OCI-LY7 (cell line): Measurements from ENCODE around the gene BAMBI.

Source experiments
- EZH2phosphoT487 ChIP-seq: fragments of 200-600 bp; sonication (generic); IDR thresholded peaks from 2 replicates; pipeline ENCODE4 v1.6.1; 2018; ENCODE audit warnings: low read depth, borderline replicate concordance, mild to moderate bottlenecking, mixed run types, antibody characterized with exemption, low read length, moderate library complexity, mixed read lengths
- TF ChIP-seq, protein P1 (sequence below): fragments of 200-600 bp; sonication (generic); conservative IDR thresholded peaks from 2 replicates; pipeline ENCODE4 v1.5.1; 2014; ENCODE audit warnings: mild to moderate bottlenecking, antibody characterized with exemption, low read length, moderate library complexity, mixed read lengths

DNA sequence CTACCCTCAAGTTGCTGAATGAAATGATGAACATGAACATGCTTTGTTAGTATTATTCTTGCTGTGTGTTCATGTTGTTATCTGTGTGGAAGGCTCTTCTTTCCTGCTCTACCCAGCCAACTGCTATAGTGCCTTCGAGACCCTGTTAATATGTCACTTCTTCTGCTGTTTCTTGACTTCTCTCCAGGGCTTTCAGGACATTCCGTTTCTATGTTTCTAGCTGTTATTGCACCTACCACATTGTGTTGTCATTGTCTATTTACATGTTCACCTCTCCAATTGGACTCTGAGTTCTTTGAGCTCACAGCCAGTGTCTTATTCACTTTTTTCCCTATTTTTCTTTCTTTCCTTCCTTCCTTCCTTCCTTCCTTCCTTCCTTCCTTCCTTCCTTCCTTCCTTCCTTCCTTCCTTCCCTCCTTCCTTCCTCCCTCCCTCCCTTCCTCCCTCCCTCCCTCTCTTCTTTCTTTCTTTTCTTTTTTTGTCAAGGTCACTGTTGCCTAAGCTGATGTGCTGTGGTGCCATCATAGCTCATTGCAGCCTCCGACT lies 40.4 kb downstream of the BAMBI start:
- TF ChIP-seq, protein P1, sequence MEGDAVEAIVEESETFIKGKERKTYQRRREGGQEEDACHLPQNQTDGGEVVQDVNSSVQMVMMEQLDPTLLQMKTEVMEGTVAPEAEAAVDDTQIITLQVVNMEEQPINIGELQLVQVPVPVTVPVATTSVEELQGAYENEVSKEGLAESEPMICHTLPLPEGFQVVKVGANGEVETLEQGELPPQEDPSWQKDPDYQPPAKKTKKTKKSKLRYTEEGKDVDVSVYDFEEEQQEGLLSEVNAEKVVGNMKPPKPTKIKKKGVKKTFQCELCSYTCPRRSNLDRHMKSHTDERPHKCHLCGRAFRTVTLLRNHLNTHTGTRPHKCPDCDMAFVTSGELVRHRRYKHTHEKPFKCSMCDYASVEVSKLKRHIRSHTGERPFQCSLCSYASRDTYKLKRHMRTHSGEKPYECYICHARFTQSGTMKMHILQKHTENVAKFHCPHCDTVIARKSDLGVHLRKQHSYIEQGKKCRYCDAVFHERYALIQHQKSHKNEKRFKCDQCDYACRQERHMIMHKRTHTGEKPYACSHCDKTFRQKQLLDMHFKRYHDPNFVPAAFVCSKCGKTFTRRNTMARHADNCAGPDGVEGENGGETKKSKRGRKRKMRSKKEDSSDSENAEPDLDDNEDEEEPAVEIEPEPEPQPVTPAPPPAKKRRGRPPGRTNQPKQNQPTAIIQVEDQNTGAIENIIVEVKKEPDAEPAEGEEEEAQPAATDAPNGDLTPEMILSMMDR, result no peak
- TF ChIP-seq EZH2phosphoT487, result no peak
